ENCODE results near the gene UBQLN3. TPM values are rescaled to one million over a fixed set of nuclear protein-coding genes. Genes with fewer than 3 reads are reported as not detected.

UBQLN3 gene
- total RNA-seq, 3 donors from 2014 or later: 0.22 to 0.23 TPM; not detected in 1

DNA sequence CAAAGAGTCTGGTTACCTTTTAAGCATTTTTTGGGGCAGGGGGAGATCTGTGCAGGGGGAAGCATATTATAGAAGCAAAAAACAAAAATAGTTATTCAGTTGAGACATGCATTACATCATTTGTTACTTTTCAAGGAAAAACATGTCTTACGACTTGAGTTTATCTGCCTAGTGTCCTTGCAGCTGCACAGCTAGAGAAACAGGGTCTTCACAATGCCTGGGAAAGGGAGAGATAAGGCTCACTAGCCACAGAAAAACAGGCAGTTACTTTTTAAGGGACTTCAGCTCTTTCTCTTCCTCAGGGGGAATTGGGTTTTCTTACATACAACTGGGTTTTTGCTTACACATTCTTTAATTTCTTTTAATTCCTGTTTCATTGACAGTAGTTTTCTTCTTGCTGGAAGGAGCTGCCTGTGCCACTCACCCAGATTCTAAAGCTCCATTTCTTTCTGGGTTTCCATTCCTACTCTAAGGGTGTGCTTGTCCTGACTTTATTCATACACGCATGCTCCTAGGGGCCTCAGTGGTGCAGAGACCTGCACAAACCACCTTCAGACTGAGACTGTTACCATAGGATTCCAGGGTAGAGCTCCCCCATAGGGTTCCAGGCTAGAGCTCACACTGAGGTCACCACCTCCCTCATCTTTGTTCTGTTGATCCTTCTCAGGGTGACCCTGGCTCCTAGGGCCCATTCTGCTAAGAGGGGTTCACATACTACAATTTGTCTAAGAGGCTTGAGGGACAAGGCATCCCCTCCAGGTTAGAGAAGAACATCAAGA is 21.5 kb upstream of the UBQLN3 start:
- intact Hi-C loops (cut with DNase I, micrococcal nuclease): no loop called here
- Histone ChIP-seq H3K36me3 (ENCODE audit: low read depth) (no peaks in the 10 kb centered on the region), H3K9me3 (no peaks in the 10 kb centered on the region), H3K4me1 (ENCODE audit: low read depth) (no peaks in the 10 kb centered on the region), H3K4me3 (no peak overlapping the region)
- TF ChIP-seq, protein P1, sequence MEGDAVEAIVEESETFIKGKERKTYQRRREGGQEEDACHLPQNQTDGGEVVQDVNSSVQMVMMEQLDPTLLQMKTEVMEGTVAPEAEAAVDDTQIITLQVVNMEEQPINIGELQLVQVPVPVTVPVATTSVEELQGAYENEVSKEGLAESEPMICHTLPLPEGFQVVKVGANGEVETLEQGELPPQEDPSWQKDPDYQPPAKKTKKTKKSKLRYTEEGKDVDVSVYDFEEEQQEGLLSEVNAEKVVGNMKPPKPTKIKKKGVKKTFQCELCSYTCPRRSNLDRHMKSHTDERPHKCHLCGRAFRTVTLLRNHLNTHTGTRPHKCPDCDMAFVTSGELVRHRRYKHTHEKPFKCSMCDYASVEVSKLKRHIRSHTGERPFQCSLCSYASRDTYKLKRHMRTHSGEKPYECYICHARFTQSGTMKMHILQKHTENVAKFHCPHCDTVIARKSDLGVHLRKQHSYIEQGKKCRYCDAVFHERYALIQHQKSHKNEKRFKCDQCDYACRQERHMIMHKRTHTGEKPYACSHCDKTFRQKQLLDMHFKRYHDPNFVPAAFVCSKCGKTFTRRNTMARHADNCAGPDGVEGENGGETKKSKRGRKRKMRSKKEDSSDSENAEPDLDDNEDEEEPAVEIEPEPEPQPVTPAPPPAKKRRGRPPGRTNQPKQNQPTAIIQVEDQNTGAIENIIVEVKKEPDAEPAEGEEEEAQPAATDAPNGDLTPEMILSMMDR (IDR thresholded peaks at IDR 0.05): no peak
- no peak for DNase-seq
- no peak for ATAC-seq

DNA sequence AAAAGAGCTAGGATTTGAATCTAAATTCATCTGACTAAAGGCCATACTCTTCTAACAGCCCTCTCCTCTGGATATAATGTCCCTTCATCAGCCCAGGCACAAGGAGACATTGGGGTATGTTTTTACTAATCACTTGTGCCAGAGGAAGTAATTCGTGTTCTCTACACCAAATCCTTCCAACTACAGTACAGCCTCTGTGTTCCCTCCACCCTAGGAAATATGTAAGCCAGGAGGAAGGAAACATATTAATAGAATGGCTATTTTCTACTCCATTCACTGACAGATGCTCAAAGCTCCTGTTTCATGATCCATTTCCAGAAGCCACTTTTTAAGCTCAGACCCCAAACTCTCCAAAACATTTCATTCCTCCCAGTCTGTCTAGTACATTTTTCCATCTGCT is 18.7 kb upstream of the UBQLN3 start:
- H3K36me3 ChIP-seq (ENCODE audit: low read depth): no peaks in the 10 kb centered on the region
- TF ChIP-seq, protein P1 (IDR thresholded peaks at IDR 0.05): no peak

DNA sequence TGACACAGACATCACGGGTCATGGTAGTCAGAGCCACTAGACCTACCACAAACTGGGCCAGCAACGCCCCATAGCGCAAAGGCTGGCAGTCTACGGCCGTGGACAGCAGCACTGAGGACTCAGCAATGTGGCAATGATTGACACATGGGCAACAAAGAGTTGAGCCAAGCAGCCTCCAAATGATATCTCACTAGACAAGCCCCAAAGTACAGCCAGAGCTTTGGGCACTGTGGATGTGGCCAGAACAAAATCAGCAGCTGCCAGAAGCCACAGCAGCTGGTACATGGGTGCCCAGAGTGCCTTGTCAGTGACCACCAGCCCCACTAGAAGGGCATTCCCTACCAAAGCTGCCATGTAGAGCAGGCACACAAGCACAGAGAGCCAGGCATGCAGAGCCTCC is 18.0 kb upstream of the UBQLN3 start:
- intact Hi-C loops (cut with DNase I, micrococcal nuclease): no loop called here
- ATAC-seq (no peak), DNase-seq (no peak)
- TF ChIP-seq, protein P1 (IDR thresholded peaks at IDR 0.05): no peak
- no peaks in the 10 kb centered on the region for H3K36me3 ChIP-seq (ENCODE audit: low read depth)
- H3K4me3 ChIP-seq: no peak overlapping the region
- H3K4me1 ChIP-seq (ENCODE audit: low read depth): no peaks in the 10 kb centered on the region
- H3K9me3 ChIP-seq: no peaks in the 10 kb centered on the region

More for the DNA sequence above, 18.7 kb upstream of the UBQLN3 start:
- H3K4me3 ChIP-seq: no peak overlapping the region
- intact Hi-C loops (cut with DNase I, micrococcal nuclease): no loop called here
- no peaks in the 10 kb centered on the region for H3K4me1 ChIP-seq (ENCODE audit: low read depth)
- ATAC-seq: no peak
- DNase-seq: no peak
- H3K9me3 ChIP-seq: no peaks in the 10 kb centered on the region

DNA sequence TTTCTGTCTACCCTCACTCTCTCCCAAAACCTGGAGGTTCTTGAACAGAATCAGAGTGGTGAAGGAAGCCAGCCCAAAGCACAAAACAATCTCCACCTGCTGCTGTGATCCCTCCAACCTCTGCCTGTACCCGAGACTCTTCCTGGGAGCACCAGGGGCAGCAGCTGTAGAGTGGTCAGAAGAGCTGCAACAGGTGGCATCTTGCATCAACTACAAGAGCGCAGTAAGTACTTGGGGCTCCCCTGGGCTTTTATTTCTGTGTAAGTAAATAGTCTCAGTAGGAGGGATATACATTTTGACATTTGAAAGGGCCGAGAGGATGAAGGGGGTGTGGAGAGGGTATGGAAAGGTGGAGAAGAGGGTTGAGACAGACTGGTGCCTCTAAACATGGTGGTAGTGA is 15.0 kb upstream of the UBQLN3 start:
- TF ChIP-seq, protein P1 (IDR thresholded peaks at IDR 0.05): no peak
- DNase-seq: no peak
- Histone ChIP-seq H3K9me3 (no peaks in the 10 kb centered on the region), H3K36me3 (ENCODE audit: low read depth) (no peaks in the 10 kb centered on the region), H3K4me1 (ENCODE audit: low read depth) (no peaks in the 10 kb centered on the region), H3K4me3 (no peak overlapping the region)
- intact Hi-C loops (cut with DNase I, micrococcal nuclease): no loop called here
- no peak for ATAC-seq

DNA sequence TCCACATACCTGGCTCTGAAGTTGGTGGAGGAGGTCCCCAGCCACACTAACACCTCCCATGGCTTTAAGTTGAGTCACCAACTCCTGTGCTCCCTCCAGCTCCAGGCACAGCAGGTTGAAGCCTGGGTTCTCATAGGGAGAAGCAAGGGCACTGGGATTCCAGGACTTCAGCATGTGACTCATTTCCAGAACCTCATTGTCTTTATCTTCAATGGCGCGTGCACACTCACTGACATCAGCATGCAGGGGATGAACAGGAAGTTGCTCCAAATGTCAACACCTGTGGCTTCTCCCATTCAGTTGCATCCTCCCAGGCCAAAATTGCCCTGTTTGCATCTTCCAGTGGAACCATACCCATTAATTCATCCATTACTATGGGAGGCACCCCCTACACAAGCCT is 12.6 kb upstream of the UBQLN3 start:
- Histone ChIP-seq H3K4me1 (ENCODE audit: low read depth) (no peaks in the 10 kb centered on the region), H3K4me3 (no peak overlapping the region), H3K36me3 (ENCODE audit: low read depth) (no peaks in the 10 kb centered on the region), H3K9me3 (no peaks in the 10 kb centered on the region)
- TF ChIP-seq, protein P1 (IDR thresholded peaks at IDR 0.05): no peak
- no peak for ATAC-seq
- intact Hi-C loops (cut with DNase I, micrococcal nuclease): no loop called here
- no peak for DNase-seq
